Neuronal stem cell (in vitro differentiated cells): ENCODE data around the gene DBNL.
A peak's percentile ranks its signal among the peaks of the same experiment; 100 is the strongest.

Source experiments
- DNase-seq: peaks from one replicate; pipeline ENCODE4 v3.0.0-alpha.2; 2013; ENCODE audit warnings: low spot score
- H2AFZ ChIP-seq: one replicate; pipeline ENCODE4 v1.6.1; 2013; ENCODE audit warnings: mild to moderate bottlenecking, low read length, inconsistent platforms
- H2AK5ac ChIP-seq: 2 replicates; pipeline ENCODE4 v1.6.1; 2013; ENCODE audit warnings: low read depth, mild to moderate bottlenecking, inconsistent platforms, low read length, moderate library complexity, mixed read lengths
- H2BK120ac ChIP-seq: 2 replicates; pipeline ENCODE4 v1.6.1; 2013; ENCODE audit warnings: low read depth, mild to moderate bottlenecking, inconsistent platforms, low read length, moderate library complexity, mixed read lengths
- H2BK12ac ChIP-seq: one replicate; pipeline ENCODE4 v1.6.1; 2013; ENCODE audit warnings: low read length, inconsistent platforms
- H2BK15ac ChIP-seq: 2 replicates; pipeline ENCODE4 v1.6.1; 2013; ENCODE audit warnings: mild to moderate bottlenecking, low read length, inconsistent platforms, mixed read lengths
- H2BK5ac ChIP-seq: one replicate; pipeline ENCODE4 v1.6.1; 2013; ENCODE audit warnings: inconsistent platforms, mild to moderate bottlenecking, low read length, moderate library complexity
- H3K14ac ChIP-seq: one replicate; pipeline ENCODE4 v1.6.1; 2013; ENCODE audit warnings: low read length, inconsistent platforms
- H3K18ac ChIP-seq: 2 replicates; pipeline ENCODE4 v1.6.1; 2013; ENCODE audit warnings: low read length, inconsistent platforms
- H3K23ac ChIP-seq: 2 replicates; pipeline ENCODE4 v1.6.1; 2013; ENCODE audit warnings: low read depth, mild to moderate bottlenecking, mixed read lengths, low read length, inconsistent platforms; ENCODE audit not compliant: poor library complexity
- H3K27ac ChIP-seq: replicated peaks from 3 replicates; pipeline ENCODE4 v1.5.1; 2013; ENCODE audit warnings: low read length, inconsistent platforms
- H3K27me3 ChIP-seq, 3 experiments: 2 replicates each; pipeline ENCODE4 v1.6.1; 2013; ENCODE audit warnings: low read length in 3 of 3, mild to moderate bottlenecking in 2 of 3, inconsistent platforms in 1 of 3, low read depth in 1 of 3, mixed read lengths in 1 of 3, moderate library complexity in 1 of 3; ENCODE audit not compliant: control insufficient read depth in 3 of 3, insufficient read depth in 3 of 3
- H3K36me3 ChIP-seq, 2 donors: replicated peaks in 1 of 2; 2 replicates each; pipeline ENCODE4 v1.6.1; 2013; ENCODE audit warnings: low read length in 2 of 2; ENCODE audit not compliant: control insufficient read depth in 2 of 2, insufficient read depth in 2 of 2
- H3K4ac ChIP-seq: 2 replicates; pipeline ENCODE4 v1.6.1; 2013; ENCODE audit warnings: inconsistent platforms, mild to moderate bottlenecking, low read length, moderate library complexity
- H3K4me1 ChIP-seq, 2 donors: 1 replicate in 1 of 2; 2 replicates in 1 of 2; pipeline ENCODE4 v1.6.1; 2013; ENCODE audit warnings: low read length in 2 of 2, low read depth in 1 of 2; ENCODE audit not compliant: control insufficient read depth in 2 of 2, insufficient read depth in 1 of 2
- H3K4me2 ChIP-seq: one replicate; pipeline ENCODE4 v1.6.1; 2013; ENCODE audit warnings: mild to moderate bottlenecking, low read length, inconsistent platforms; ENCODE audit not compliant: insufficient read depth, poor library complexity, severe bottlenecking
- H3K4me3 ChIP-seq, 2 donors: 2 replicates each; pipeline ENCODE4 v1.5.1; 2013; ENCODE audit warnings: low read length in 2 of 2, mild to moderate bottlenecking in 2 of 2, inconsistent platforms in 1 of 2, moderate library complexity in 1 of 2
- H3K79me1 ChIP-seq: one replicate; pipeline ENCODE4 v1.6.1; 2013; ENCODE audit warnings: low read depth, mild to moderate bottlenecking, inconsistent platforms, low read length, moderate library complexity
- H3K9ac ChIP-seq: one replicate; pipeline ENCODE4 v1.6.1; 2013; ENCODE audit warnings: mild to moderate bottlenecking, low read depth, low read length, inconsistent platforms; ENCODE audit not compliant: poor library complexity
- H3K9me3 ChIP-seq, 2 donors: replicated peaks in 1 of 2; 2 replicates each; pipeline versions ENCODE3 to v1.6.1; 2013; ENCODE audit warnings: low read length in 2 of 2, mild to moderate bottlenecking in 2 of 2, inconsistent platforms in 1 of 2, low read depth in 1 of 2, mixed read lengths in 1 of 2, moderate library complexity in 1 of 2; ENCODE audit not compliant: control insufficient read depth in 2 of 2, insufficient read depth in 1 of 2
- H4K8ac ChIP-seq: one replicate; pipeline ENCODE4 v1.6.1; 2013; ENCODE audit warnings: low read depth, mild to moderate bottlenecking, inconsistent platforms, low read length, moderate library complexity
- H4K91ac ChIP-seq: one replicate; pipeline ENCODE4 v1.6.1; 2013; ENCODE audit warnings: low read length, low read depth, mild to moderate bottlenecking, inconsistent platforms; ENCODE audit not compliant: poor library complexity
- WGBS, 2 donors: extraction: QIAGEN DNeasy Blood & Tissue Kit; methylation state at CpG; one replicate each; pipeline ENCODE4 v1.1.7; 2013; ENCODE audit warnings: missing lambda C conversion rate in 2 of 2, mixed read lengths in 1 of 2; ENCODE audit not compliant: insufficient read length in 2 of 2, insufficient replicate concordance in 1 of 2; ENCODE audit errors: extremely low coverage in 2 of 2; 5-methylcytosine and 5-hydroxymethylcytosine counted together

DBNL gene

DNA sequence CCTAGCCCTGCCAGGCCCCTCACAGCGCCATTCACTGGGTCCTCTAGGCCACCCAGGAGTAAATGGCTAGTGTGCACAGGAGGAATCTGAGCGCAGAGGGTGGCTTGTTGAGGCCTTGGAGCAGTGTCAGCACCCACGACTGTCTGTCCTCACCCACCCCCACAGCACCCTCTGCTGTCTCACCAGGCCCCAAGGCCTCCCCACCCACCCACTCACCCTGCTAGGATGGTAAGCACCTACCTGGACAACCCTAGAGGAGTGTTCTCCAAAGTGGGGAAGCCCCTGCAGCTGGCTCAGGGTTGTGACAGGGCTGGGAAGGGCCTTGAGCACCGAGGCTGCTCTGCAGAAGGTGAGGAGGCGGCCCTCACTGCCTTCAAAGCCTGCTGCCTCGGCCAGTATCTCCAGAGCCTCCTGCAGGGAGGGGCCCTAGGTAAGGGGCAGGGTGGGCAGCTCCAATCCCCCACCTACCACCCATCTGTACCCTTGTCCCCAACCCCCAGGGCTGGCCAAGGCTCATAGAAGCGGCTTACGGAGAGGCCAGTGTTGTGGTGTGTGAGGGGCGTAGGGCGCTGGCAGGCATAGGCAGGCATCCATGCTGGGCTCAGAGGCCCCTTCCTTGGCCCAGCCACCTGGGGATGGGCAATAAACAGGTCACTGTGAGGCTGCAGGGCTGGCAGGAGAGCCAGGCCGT, 35.0 kb downstream of the DBNL start:
- Histone ChIP-seq H2BK12ac (no peak overlapping the region), H4K8ac (no peak overlapping the region), H3K14ac (no peak overlapping the region), H3K4me2 (no peak overlapping the region), H4K91ac (no peak overlapping the region), H3K9ac (peak overlapping the region; percentile 53), H3K79me1 (peaks cover 4% of the 10 kb centered on the region), H3K23ac (no peak overlapping the region), H3K36me3 (peaks cover 37 to 50% of the 10 kb centered on the region in 2 donors), H3K27ac (no peak overlapping the region), H3K4ac (no peak overlapping the region), H3K18ac (no peak overlapping the region), H3K9me3 (no peaks in the 10 kb centered on the region), H2AK5ac (no peak overlapping the region), H2BK5ac (no peak overlapping the region), H3K4me1 (no peaks in the 10 kb centered on the region), H3K27me3 (peaks cover 0 to 12% (median 4%) of the 10 kb centered on the region in 3 experiments), H3K4me3 (no peak overlapping the region), H2AFZ (no peak overlapping the region), H2BK15ac (no peak overlapping the region), H2BK120ac (no peak overlapping the region)
- no CpG with 5 or more reads among the region's 11 CpGs for WGBS, 2 donors
- no peak for DNase-seq

DNA sequence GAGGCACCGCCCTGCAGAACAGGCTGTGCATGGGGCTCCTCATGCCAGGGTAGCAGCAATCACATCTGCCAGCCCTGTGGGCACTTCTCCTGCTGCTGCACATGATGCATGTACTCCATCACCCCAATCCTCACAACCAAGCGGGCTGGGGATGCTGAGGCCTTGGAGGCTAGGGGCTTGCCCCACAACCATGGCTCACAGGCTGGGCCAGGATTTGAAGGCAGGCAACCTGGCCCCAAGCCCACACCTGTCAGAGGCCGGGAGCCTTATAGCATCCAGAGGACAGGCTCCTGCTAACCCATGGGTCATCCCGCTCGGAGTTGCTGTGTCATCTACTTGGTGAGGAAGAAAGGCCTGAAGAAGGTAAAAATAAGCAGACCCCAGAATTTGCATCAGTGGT, 35.6 kb downstream of the DBNL start:
- no peak overlapping the region for H4K91ac ChIP-seq
- H4K8ac ChIP-seq, result no peak overlapping the region
- H3K27me3 ChIP-seq, result peaks cover 0 to 12% (median 4%) of the 10 kb centered on the region in 3 experiments
- H2BK120ac ChIP-seq, result no peak overlapping the region
- no peak for DNase-seq
- H2BK12ac ChIP-seq, result no peak overlapping the region
- no peak overlapping the region for H2AFZ ChIP-seq
- no peak overlapping the region for H2AK5ac ChIP-seq
- no CpG with 5 or more reads among the region's 5 CpGs for WGBS, 2 donors
- H2BK5ac ChIP-seq, result no peak overlapping the region
- peaks cover 4% of the 10 kb centered on the region for H3K79me1 ChIP-seq
- no peak overlapping the region for H3K4ac ChIP-seq
- no peak overlapping the region for H3K27ac ChIP-seq
- no peak overlapping the region for H3K4me3 ChIP-seq
- no peaks in the 10 kb centered on the region for H3K4me1 ChIP-seq
- H3K9me3 ChIP-seq, result no peaks in the 10 kb centered on the region
- no peak overlapping the region for H2BK15ac ChIP-seq
- no peak overlapping the region for H3K9ac ChIP-seq
- peaks cover 37 to 45% of the 10 kb centered on the region in 2 donors for H3K36me3 ChIP-seq
- H3K4me2 ChIP-seq, result no peak overlapping the region
- no peak overlapping the region for H3K18ac ChIP-seq
- H3K14ac ChIP-seq, result no peak overlapping the region
- H3K23ac ChIP-seq, result no peak overlapping the region

DNA sequence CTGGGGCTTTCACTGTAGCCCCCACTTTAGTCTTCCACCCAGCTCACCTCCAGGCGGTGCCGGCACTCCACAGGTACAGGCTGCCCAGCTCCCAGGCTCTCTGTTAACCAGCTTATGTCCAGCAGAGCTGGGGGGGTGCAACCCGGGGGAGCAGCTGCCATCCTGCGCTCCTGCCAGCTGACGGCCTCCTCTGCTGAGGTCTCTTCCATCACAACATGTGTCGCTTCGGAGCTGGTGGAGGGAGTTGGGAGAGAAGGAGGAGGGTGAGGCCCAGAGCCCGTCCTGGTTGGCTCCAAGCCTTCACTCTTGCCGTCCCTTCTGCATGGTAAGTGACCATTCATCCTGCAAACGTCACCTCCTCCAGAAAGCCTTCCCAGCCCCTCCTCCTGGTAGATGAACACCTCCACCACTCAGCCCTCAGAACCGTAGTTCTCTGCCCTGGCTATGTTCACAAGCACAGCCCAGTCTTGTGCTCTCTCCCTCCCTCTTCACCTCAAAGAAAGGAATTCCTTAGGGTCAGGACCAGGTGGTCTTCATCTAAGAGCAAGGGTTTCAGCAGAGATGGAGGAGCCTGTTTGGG, 36.3 kb downstream of the DBNL start:
- H3K4me1 ChIP-seq, result no peaks in the 10 kb centered on the region
- no peak overlapping the region for H3K27ac ChIP-seq
- no peak overlapping the region for H3K14ac ChIP-seq
- H2AK5ac ChIP-seq, result no peak overlapping the region
- no peak overlapping the region for H4K8ac ChIP-seq
- peak overlapping the region; percentile 58 for H3K23ac ChIP-seq
- H3K79me1 ChIP-seq, result peaks cover 4% of the 10 kb centered on the region
- H3K4me3 ChIP-seq, result no peak overlapping the region
- H3K4me2 ChIP-seq, result no peak overlapping the region
- H2BK120ac ChIP-seq, result no peak overlapping the region
- H3K27me3 ChIP-seq, result peaks cover 0 to 12% (median 4%) of the 10 kb centered on the region in 3 experiments
- no peak overlapping the region for H3K18ac ChIP-seq
- WGBS, 2 donors, result no CpG with 5 or more reads among the region's 11 CpGs
- H3K4ac ChIP-seq, result no peak overlapping the region
- no peak overlapping the region for H2AFZ ChIP-seq
- H4K91ac ChIP-seq, result no peak overlapping the region
- no peak overlapping the region for H2BK15ac ChIP-seq
- H2BK5ac ChIP-seq, result no peak overlapping the region
- peaks cover 37 to 39% of the 10 kb centered on the region in 2 donors for H3K36me3 ChIP-seq
- no peak overlapping the region for H2BK12ac ChIP-seq
- no peak for DNase-seq
- no peak overlapping the region for H3K9ac ChIP-seq
- no peaks in the 10 kb centered on the region for H3K9me3 ChIP-seq

DNA sequence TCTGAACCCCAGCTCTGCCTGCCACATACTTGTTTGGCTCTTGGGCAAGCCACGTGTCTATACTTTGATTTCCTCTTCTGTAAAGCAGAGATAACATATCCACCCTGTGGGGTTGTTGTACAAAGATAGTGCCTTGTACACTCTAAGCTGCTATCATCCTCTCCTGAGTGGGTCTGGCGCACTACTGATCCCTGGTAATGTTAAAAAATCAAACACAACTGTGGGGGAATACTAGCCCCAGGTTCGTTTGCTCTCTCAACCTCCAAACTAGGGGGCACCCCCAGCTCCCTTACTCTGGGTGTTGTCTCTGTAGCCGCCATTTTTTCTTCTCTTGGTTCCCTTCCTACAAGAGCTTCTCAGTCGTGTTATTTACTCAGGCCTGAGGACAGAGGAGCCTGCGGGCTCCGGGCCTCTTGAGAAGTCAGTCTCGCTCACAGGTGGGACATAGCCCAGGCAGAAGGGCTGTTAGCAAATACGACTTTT, 36.8 kb downstream of the DBNL start:
- no peak for DNase-seq
- no peak overlapping the region for H2BK15ac ChIP-seq
- no peak overlapping the region for H3K4me2 ChIP-seq
- H4K8ac ChIP-seq, result no peak overlapping the region
- H3K23ac ChIP-seq, result no peak overlapping the region
- WGBS, 2 donors, result no CpG with 5 or more reads among the region's 9 CpGs
- no peaks in the 10 kb centered on the region for H3K9me3 ChIP-seq
- no peak overlapping the region for H3K9ac ChIP-seq
- peak overlapping the region in 1 of 2 donors; percentile 61 for H3K4me3 ChIP-seq
- H3K27ac ChIP-seq, result no peak overlapping the region
- H3K36me3 ChIP-seq, result peaks cover 32 to 34% of the 10 kb centered on the region in 2 donors
- H3K14ac ChIP-seq, result no peak overlapping the region
- H3K4ac ChIP-seq, result no peak overlapping the region
- H3K79me1 ChIP-seq, result peaks cover 4% of the 10 kb centered on the region
- H2AK5ac ChIP-seq, result no peak overlapping the region
- H2BK12ac ChIP-seq, result no peak overlapping the region
- H2BK5ac ChIP-seq, result no peak overlapping the region
- no peak overlapping the region for H2AFZ ChIP-seq
- H3K18ac ChIP-seq, result no peak overlapping the region
- H2BK120ac ChIP-seq, result no peak overlapping the region
- peaks cover 0 to 12% (median 4%) of the 10 kb centered on the region in 3 experiments for H3K27me3 ChIP-seq
- H4K91ac ChIP-seq, result no peak overlapping the region
- no peaks in the 10 kb centered on the region for H3K4me1 ChIP-seq
